ENCODE data around the gene RYR2.

The RYR2 gene

DNA sequence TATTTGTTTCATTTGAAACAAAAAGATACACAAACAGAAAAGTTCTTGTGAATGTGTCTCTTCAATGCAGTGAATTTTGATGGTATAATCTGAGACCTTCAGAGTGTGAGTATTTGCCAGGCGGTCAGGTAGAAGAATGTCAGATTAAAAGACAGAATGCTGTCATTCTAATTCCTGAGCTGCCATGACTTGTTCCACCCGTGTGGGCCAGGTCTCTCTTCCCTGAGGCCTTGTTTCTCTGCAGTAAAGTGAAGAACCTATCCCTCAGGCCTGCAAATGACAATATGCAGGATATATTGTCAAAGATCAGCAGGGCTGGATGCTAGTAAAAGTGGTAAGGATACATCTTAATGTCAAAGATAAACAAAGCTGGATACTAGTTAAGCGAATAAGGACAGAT, 737.4 kb downstream of the RYR2 start:
- no peaks in the 10 kb centered on the region for H3K9me3 ChIP-seq (ENCODE audit: low read length)
- no peak overlapping the region for H2AFZ ChIP-seq (ENCODE audit: low read length)
- H3K79me2 ChIP-seq (ENCODE audit: insufficient read depth, low read length), result no peaks in the 10 kb centered on the region
- no peaks in the 10 kb centered on the region for H3K9me2 ChIP-seq (ENCODE audit: low read depth, low read length)
- no peak for TF ChIP-seq CTCF (IDR thresholded peaks at IDR 0.05; ENCODE audit: low read length)
- TF ChIP-seq EZH2 (IDR thresholded peaks at IDR 0.05; ENCODE audit: borderline replicate concordance, low read length), result no peak
- H3K4me1 ChIP-seq (ENCODE audit: insufficient read depth, low read length, severe bottlenecking), result no peaks in the 10 kb centered on the region
- no peaks in the 10 kb centered on the region for H3K36me3 ChIP-seq (ENCODE audit: insufficient read depth, low read length)
- no peaks in the 10 kb centered on the region for H3K27me3 ChIP-seq (ENCODE audit: insufficient read depth, low read length)
- H3K4me2 ChIP-seq (ENCODE audit: low read length), result no peak overlapping the region
- H3F3A ChIP-seq (ENCODE audit: insufficient read depth, low read length), result no peaks in the 10 kb centered on the region
- H3K4me3 ChIP-seq (ENCODE audit: low read depth, low read length, poor library complexity, severe bottlenecking), result no peak overlapping the region
- H3K9ac ChIP-seq (ENCODE audit: low read length), result no peak overlapping the region
- H3K27ac ChIP-seq (ENCODE audit: low read depth, low read length, poor library complexity, severe bottlenecking), result no peak overlapping the region
- no peaks in the 10 kb centered on the region for H4K20me1 ChIP-seq (ENCODE audit: insufficient read depth, low read length)

- Histone ChIP-seq H3K4me3 (ENCODE audit: low read depth, low read length, poor library complexity, severe bottlenecking) (no peak overlapping the region), H3K27ac (ENCODE audit: low read depth, low read length, poor library complexity, severe bottlenecking) (no peak overlapping the region), H2AFZ (ENCODE audit: low read length) (no peak overlapping the region), H3K27me3 (ENCODE audit: insufficient read depth, low read length) (no peaks in the 10 kb centered on the region), H3F3A (ENCODE audit: insufficient read depth, low read length) (no peaks in the 10 kb centered on the region), H3K9me2 (ENCODE audit: low read depth, low read length) (no peaks in the 10 kb centered on the region), H3K9me3 (ENCODE audit: low read length) (no peaks in the 10 kb centered on the region), H4K20me1 (ENCODE audit: insufficient read depth, low read length) (no peaks in the 10 kb centered on the region), H3K9ac (ENCODE audit: low read length) (no peak overlapping the region), H3K36me3 (ENCODE audit: insufficient read depth, low read length) (no peaks in the 10 kb centered on the region), H3K4me1 (ENCODE audit: insufficient read depth, low read length, severe bottlenecking) (no peaks in the 10 kb centered on the region), H3K4me2 (ENCODE audit: low read length) (no peak overlapping the region), H3K79me2 (ENCODE audit: insufficient read depth, low read length) (no peaks in the 10 kb centered on the region)
- TF ChIP-seq EZH2 (IDR thresholded peaks at IDR 0.05; ENCODE audit: borderline replicate concordance, low read length), result no peak
- no peak for TF ChIP-seq CTCF (IDR thresholded peaks at IDR 0.05; ENCODE audit: low read length)
These were observed 744.2 kb downstream of the RYR2 start for GRCh38 chr1:237786066-237786719.

GRCh38 chr1:237788069-237788468, 746.1 kb downstream of the RYR2 start:
- no peak overlapping the region for H3K4me2 ChIP-seq (ENCODE audit: low read length)
- H3K9me2 ChIP-seq (ENCODE audit: low read depth, low read length), result no peaks in the 10 kb centered on the region
- no peaks in the 10 kb centered on the region for H3K36me3 ChIP-seq (ENCODE audit: insufficient read depth, low read length)
- no peak overlapping the region for H3K27ac ChIP-seq (ENCODE audit: low read depth, low read length, poor library complexity, severe bottlenecking)
- no peak overlapping the region for H2AFZ ChIP-seq (ENCODE audit: low read length)
- no peak overlapping the region for H3K4me3 ChIP-seq (ENCODE audit: low read depth, low read length, poor library complexity, severe bottlenecking)
- no peak overlapping the region for H3K9ac ChIP-seq (ENCODE audit: low read length)
- no peaks in the 10 kb centered on the region for H3K4me1 ChIP-seq (ENCODE audit: insufficient read depth, low read length, severe bottlenecking)
- TF ChIP-seq EZH2 (IDR thresholded peaks at IDR 0.05; ENCODE audit: borderline replicate concordance, low read length) (no peak), CTCF (IDR thresholded peaks at IDR 0.05; ENCODE audit: low read length) (no peak)
- H3K27me3 ChIP-seq (ENCODE audit: insufficient read depth, low read length), result no peaks in the 10 kb centered on the region
- no peaks in the 10 kb centered on the region for H3F3A ChIP-seq (ENCODE audit: insufficient read depth, low read length)
- H3K79me2 ChIP-seq (ENCODE audit: insufficient read depth, low read length), result no peaks in the 10 kb centered on the region
- H4K20me1 ChIP-seq (ENCODE audit: insufficient read depth, low read length), result no peaks in the 10 kb centered on the region
- H3K9me3 ChIP-seq (ENCODE audit: low read length), result no peaks in the 10 kb centered on the region
